ENCODE measurements around the gene ADGRD1. TPM values are rescaled to one million over a fixed set of nuclear protein-coding genes. Genes with fewer than 3 reads are reported as not detected.
A peak's percentile ranks its signal among the peaks of the same experiment; 100 is the strongest.

The ADGRD1 gene
- total and polyA plus RNA-seq, 3 experiments from 2014 or later: 1.1 to 1.3 TPM; not detected in 1

- H3K27ac Mint-ChIP-seq: no peak overlapping the region
- Histone ChIP-seq H3K4me3 (ENCODE audit: low read length) (no peak overlapping the region), H3K27ac (ENCODE audit: low read depth, low read length) (no peak overlapping the region), H3K4me1 (ENCODE audit: insufficient read depth, low read length) (no peaks in the 10 kb centered on the region), H3K36me3 (ENCODE audit: insufficient read depth, low read length) (no peaks in the 10 kb centered on the region), H3K27me3 (ENCODE audit: insufficient read depth, low read length, poor library complexity, severe bottlenecking) (no peaks in the 10 kb centered on the region), H3K9me3 (ENCODE audit: low read length) (no peaks in the 10 kb centered on the region)
- ChIA-PET CTCF (no interaction called here), POLR2A (no interaction called here)
- H3K4me3 Mint-ChIP-seq: no peak overlapping the region
- no peaks in the 10 kb centered on the region for H3K36me3 Mint-ChIP-seq
- no peaks in the 10 kb centered on the region for H3K4me1 Mint-ChIP-seq
- no peaks in the 10 kb centered on the region for H3K27me3 Mint-ChIP-seq
- peaks cover 0 to 4% (median 0%) of the 10 kb centered on the region in 5 donors for H3K9me3 Mint-ChIP-seq
- DNase-seq: no peak
These were observed 87.7 kb downstream of the ADGRD1 start for GRCh38 chr12:131041216-131041967.

DNA sequence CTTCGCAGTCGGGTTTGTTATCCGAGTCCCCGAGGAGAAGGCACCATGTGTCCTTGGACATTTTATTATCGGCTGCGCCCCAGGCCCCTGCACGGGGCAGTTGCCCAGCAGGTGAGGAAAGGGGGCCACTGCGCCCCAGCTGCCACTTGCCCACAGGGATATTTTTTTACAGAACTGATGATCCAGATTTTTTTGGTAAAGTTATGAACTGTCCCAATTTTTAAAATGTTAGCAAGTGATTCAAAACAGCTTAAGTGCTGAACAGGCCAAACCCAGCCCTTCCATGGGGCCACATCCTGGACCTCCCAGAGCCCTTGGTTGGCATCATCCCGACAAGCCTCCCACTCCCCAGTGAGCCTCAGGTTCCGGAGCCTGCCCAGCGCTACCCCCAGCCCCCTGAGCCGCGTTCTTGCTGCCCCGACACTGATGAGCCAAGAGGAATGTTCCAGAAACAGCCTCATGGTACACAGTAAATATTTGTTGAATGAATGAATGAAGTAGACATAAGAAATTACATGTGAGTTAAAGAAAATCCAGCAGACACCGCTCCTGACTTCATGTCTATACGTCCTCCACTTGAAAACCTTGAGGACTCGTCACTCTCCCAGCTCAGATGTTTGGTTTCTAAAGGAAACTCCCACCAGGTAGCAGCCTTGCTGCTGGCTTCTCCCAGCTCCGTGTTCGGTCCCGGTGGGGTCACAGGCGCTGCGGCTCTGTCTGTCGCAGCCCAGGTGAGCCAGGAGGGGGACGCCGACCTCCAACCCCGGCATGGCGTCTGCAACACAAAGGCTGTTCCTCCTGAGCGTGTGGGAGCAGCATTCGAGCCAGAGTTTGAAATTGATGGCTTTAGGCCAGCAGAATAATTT lies 88.5 kb downstream of the ADGRD1 start:
- no peak for DNase-seq
- Histone ChIP-seq H3K4me3 (ENCODE audit: low read length) (no peak overlapping the region), H3K4me1 (ENCODE audit: insufficient read depth, low read length) (no peaks in the 10 kb centered on the region), H3K36me3 (ENCODE audit: insufficient read depth, low read length) (no peaks in the 10 kb centered on the region), H3K9me3 (ENCODE audit: low read length) (no peaks in the 10 kb centered on the region), H3K27ac (ENCODE audit: low read depth, low read length) (no peak overlapping the region), H3K27me3 (ENCODE audit: insufficient read depth, low read length, poor library complexity, severe bottlenecking) (no peaks in the 10 kb centered on the region)
- Mint-ChIP-seq H3K36me3 (no peaks in the 10 kb centered on the region), H3K27me3 (no peaks in the 10 kb centered on the region), H3K4me3 (no peak overlapping the region), H3K9me3 (peaks cover 0 to under 1% (median 0%) of the 10 kb centered on the region in 5 donors), H3K27ac (no peak overlapping the region), H3K4me1 (no peaks in the 10 kb centered on the region)
- POLR2A ChIA-PET: no interaction called here
- CTCF ChIA-PET: no interaction called here

GRCh38 chr12:131042834-131043245 lies 89.1 kb downstream of the ADGRD1 start:
- Mint-ChIP-seq H3K27me3 (no peaks in the 10 kb centered on the region), H3K4me1 (no peaks in the 10 kb centered on the region), H3K4me3 (no peak overlapping the region), H3K36me3 (no peaks in the 10 kb centered on the region), H3K9me3 (no peaks in the 10 kb centered on the region), H3K27ac (no peak overlapping the region)
- ChIA-PET CTCF (no interaction called here), POLR2A (no interaction called here)
- Histone ChIP-seq H3K4me1 (ENCODE audit: insufficient read depth, low read length) (no peaks in the 10 kb centered on the region), H3K27me3 (ENCODE audit: insufficient read depth, low read length, poor library complexity, severe bottlenecking) (no peaks in the 10 kb centered on the region), H3K27ac (ENCODE audit: low read depth, low read length) (no peak overlapping the region), H3K4me3 (ENCODE audit: low read length) (no peak overlapping the region), H3K36me3 (ENCODE audit: insufficient read depth, low read length) (no peaks in the 10 kb centered on the region), H3K9me3 (ENCODE audit: low read length) (no peaks in the 10 kb centered on the region)
- DNase-seq: no peak

- no peak for DNase-seq
- Histone ChIP-seq H3K36me3 (ENCODE audit: insufficient read depth, low read length) (no peaks in the 10 kb centered on the region), H3K4me1 (ENCODE audit: insufficient read depth, low read length) (no peaks in the 10 kb centered on the region), H3K4me3 (ENCODE audit: low read length) (no peak overlapping the region), H3K9me3 (ENCODE audit: low read length) (no peaks in the 10 kb centered on the region), H3K27me3 (ENCODE audit: insufficient read depth, low read length, poor library complexity, severe bottlenecking) (no peaks in the 10 kb centered on the region), H3K27ac (ENCODE audit: low read depth, low read length) (no peak overlapping the region)
- no peaks in the 10 kb centered on the region for H3K4me1 Mint-ChIP-seq
- no peak overlapping the region for H3K4me3 Mint-ChIP-seq
- no peaks in the 10 kb centered on the region for H3K27me3 Mint-ChIP-seq
- no peaks in the 10 kb centered on the region for H3K36me3 Mint-ChIP-seq
- no peaks in the 10 kb centered on the region for H3K9me3 Mint-ChIP-seq
- ChIA-PET POLR2A (no interaction called here), CTCF (no interaction called here)
- H3K27ac Mint-ChIP-seq: peak overlapping the region in 1 of 8 donors; percentile 21
These were observed 89.7 kb downstream of the ADGRD1 start for GRCh38 chr12:131043401-131043871.

GRCh38 chr12:131044136-131044535 lies 90.4 kb downstream of the ADGRD1 start:
- H3K27me3 Mint-ChIP-seq: no peaks in the 10 kb centered on the region
- H3K9me3 ChIP-seq (ENCODE audit: low read length): no peaks in the 10 kb centered on the region

DNA sequence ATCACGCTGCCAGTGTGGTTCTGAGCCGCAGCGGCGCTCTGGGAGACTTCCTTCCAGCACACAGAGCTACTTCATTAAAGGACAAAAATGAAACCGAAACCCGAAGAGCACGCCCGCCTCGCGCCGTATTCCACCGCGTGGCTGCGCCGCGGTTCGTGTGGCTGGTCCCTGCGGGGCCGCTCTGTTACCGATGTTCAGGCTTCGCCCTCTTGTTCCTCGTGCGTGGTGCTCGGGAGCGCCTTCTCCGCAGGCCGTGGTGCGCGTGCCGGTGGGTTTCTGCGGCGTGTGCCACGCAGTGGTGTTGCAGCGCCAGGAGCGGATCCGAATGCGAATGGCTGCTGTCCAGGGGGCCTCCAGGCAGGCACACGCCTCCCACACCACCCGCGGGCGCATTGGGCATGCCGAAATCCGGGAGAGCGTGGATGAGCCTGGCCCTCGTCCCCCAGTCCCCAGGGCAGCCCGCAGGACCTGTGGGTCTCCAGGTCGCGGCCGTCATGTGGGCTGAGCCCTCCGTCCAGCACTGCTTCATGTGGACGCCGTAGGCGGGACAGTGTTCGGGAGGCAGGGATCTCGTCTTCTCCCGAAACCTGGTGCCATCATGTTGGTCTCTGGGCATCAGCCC lies 91.2 kb downstream of the ADGRD1 start:
- no peaks in the 10 kb centered on the region for H3K9me3 Mint-ChIP-seq
- no peak overlapping the region for H3K27ac ChIP-seq (ENCODE audit: low read depth, low read length)
- H3K27ac Mint-ChIP-seq: no peak overlapping the region
- no peaks in the 10 kb centered on the region for H3K4me1 Mint-ChIP-seq
- H3K4me3 ChIP-seq (ENCODE audit: low read length): no peak overlapping the region
- H3K4me1 ChIP-seq (ENCODE audit: insufficient read depth, low read length): no peaks in the 10 kb centered on the region
- H3K27me3 Mint-ChIP-seq: no peaks in the 10 kb centered on the region
- H3K36me3 Mint-ChIP-seq: no peaks in the 10 kb centered on the region
- no peaks in the 10 kb centered on the region for H3K9me3 ChIP-seq (ENCODE audit: low read length)
- POLR2A ChIA-PET: no interaction called here
- no peaks in the 10 kb centered on the region for H3K36me3 ChIP-seq (ENCODE audit: insufficient read depth, low read length)
- peak overlapping the region in 1 of 7 donors; percentile 60 for H3K4me3 Mint-ChIP-seq
- CTCF ChIA-PET: no interaction called here
- H3K27me3 ChIP-seq (ENCODE audit: insufficient read depth, low read length, poor library complexity, severe bottlenecking): no peaks in the 10 kb centered on the region
- DNase-seq: peak in 1 of 5 donors; percentile 16

More at GRCh38 chr12:131044136-131044535, 90.4 kb downstream of the ADGRD1 start:
- Histone ChIP-seq H3K27ac (ENCODE audit: low read depth, low read length) (no peak overlapping the region), H3K4me1 (ENCODE audit: insufficient read depth, low read length) (no peaks in the 10 kb centered on the region), H3K36me3 (ENCODE audit: insufficient read depth, low read length) (no peaks in the 10 kb centered on the region), H3K4me3 (ENCODE audit: low read length) (no peak overlapping the region), H3K27me3 (ENCODE audit: insufficient read depth, low read length, poor library complexity, severe bottlenecking) (no peaks in the 10 kb centered on the region)
- CTCF ChIA-PET: no interaction called here
- Mint-ChIP-seq H3K27ac (no peak overlapping the region), H3K4me1 (no peaks in the 10 kb centered on the region), H3K9me3 (no peaks in the 10 kb centered on the region), H3K4me3 (no peak overlapping the region), H3K36me3 (no peaks in the 10 kb centered on the region)
- POLR2A ChIA-PET: no interaction called here
- DNase-seq: no peak

GRCh38 chr12:131045705-131046460 lies 92.2 kb downstream of the ADGRD1 start:
- H3K27me3 Mint-ChIP-seq: peaks cover under 1 to 3% of the 10 kb centered on the region in 2 donors
- no peaks in the 10 kb centered on the region for H3K36me3 Mint-ChIP-seq
- POLR2A ChIA-PET: no interaction called here
- no peaks in the 10 kb centered on the region for H3K9me3 Mint-ChIP-seq
- H3K4me3 ChIP-seq (ENCODE audit: low read length): no peak overlapping the region
- DNase-seq: no peak
- CTCF ChIA-PET: no interaction called here
- H3K4me1 Mint-ChIP-seq: no peaks in the 10 kb centered on the region
- no peaks in the 10 kb centered on the region for H3K9me3 ChIP-seq (ENCODE audit: low read length)
- no peaks in the 10 kb centered on the region for H3K4me1 ChIP-seq (ENCODE audit: insufficient read depth, low read length)
- H3K27ac Mint-ChIP-seq: no peak overlapping the region
- H3K27ac ChIP-seq (ENCODE audit: low read depth, low read length): no peak overlapping the region
- no peaks in the 10 kb centered on the region for H3K27me3 ChIP-seq (ENCODE audit: insufficient read depth, low read length, poor library complexity, severe bottlenecking)
- no peak overlapping the region for H3K4me3 Mint-ChIP-seq
- H3K36me3 ChIP-seq (ENCODE audit: insufficient read depth, low read length): no peaks in the 10 kb centered on the region

All from CD8-positive, alpha-beta memory T cell (primary cell).